GM21360 (cell line): Measurements from ENCODE around the gene SRP14.

Source experiments
- ATAC-seq: cut with Tn5 transposase; IDR thresholded peaks from one replicate; pipeline ENCODE4 v1.9.1; 2021; ENCODE audit warnings: mild to moderate bottlenecking, moderate library complexity; ENCODE audit not compliant: unreplicated experiment

Gene SRP14

GRCh38 chr15:40069178-40070165 lies 30.5 kb upstream of the SRP14 start:
- peak; percentile 33 for ATAC-seq

GRCh38 chr15:40067921-40068624 lies 29.1 kb upstream of the SRP14 start:
- ATAC-seq: no peak

DNA sequence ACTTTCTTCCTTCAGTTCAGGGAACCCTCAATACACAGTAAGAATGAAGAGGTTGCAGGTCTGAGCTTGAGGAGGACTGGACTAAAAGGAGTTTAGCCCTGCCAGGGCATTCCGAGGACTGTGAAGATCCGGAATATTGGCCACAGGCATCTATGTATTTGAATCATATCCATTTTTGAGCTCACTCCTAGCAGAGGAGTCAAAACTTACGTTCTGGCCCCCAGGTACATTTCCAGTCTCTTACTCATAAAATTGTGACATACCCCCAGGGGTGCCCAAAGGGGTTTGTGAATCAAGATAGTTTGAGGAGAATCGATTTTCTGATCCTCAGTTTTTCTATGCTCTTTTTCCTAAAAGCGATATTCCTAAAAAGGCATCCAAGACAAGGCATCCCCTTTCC lies 27.6 kb upstream of the SRP14 start:
- no peak for ATAC-seq

DNA sequence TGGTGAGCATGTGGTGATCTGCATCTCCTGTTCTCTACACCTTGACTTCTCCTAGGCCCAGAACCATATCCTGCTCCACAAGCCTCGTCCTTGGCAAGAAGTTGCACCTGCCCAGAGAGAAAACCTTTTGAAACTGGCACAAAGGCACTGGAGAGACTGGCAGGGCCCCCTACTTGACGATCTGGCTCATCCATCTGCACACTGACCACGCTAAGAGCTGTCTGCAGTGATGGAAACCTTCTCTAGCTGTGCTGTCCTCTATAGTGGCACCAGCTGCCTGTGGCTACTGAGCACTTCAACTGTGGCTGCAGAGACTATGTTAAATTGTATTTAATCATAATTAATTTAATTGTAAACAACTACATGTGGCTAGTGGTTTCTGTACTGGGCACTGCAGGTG lies 26.2 kb upstream of the SRP14 start:
- ATAC-seq: no peak

- ATAC-seq: peak; percentile 42
Measured at GRCh38 chr15:40064231-40064894, 25.4 kb upstream of the SRP14 start.

GRCh38 chr15:40063563-40064011 lies 24.6 kb upstream of the SRP14 start:
- no peak for ATAC-seq

- no peak for ATAC-seq
Measured at GRCh38 chr15:40062816-40063562, 24.0 kb upstream of the SRP14 start.

- ATAC-seq: peak; percentile 47
Measured at GRCh38 chr15:40061212-40061901, 22.4 kb upstream of the SRP14 start.

DNA sequence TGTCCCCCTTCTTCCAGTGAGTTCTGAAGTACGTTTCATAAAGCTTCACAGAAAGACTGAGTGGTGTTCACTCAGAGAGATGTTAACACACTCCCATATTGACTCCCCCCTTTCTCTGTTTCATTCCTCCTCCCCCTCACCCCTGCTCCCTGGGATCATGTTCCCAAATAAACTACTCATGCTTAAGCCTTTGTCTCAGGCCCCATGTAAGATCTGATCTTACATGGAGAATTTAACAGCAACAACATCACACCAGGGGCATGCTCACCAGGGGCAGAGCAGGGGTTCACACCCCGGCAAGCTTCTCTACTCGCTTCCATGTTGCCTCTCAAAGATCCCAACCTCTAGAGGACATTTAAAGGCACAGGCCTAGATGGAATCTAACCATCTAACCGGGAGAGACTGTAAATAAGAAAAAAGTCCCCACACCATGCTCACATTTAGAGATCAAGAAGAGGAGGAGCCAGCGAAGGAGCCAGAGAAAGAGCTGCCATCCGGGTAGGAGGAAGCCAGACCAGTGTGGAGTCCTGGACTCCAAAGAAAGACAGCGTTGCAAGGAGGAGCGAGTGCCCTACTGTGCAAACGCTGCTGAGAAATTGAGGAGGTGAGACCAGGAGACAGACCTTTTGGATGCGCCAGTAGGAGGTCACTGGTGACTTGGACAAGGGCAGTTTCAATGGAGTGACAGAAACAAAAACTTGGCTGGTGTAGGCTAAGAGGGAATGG lies 21.4 kb upstream of the SRP14 start:
- ATAC-seq: no peak

DNA sequence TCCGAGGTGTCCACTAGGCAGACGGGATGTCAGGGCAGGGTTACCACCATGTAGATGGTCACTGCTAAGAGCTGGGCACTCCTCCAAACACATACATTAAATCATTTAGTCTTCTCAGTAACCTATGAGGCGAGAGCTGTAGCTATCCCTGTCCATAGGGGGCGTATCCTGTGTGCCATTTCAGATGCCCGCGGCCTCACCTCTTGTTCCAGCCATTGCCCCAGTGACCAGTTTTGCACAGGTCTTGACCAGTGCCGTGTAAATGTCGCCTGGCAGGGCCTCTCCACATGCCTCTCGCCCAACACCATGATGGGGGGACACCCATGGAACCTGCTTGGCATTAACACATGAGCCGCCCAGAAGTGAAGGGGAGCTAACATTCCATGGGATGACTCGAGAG lies 20.8 kb upstream of the SRP14 start:
- no peak for ATAC-seq

DNA sequence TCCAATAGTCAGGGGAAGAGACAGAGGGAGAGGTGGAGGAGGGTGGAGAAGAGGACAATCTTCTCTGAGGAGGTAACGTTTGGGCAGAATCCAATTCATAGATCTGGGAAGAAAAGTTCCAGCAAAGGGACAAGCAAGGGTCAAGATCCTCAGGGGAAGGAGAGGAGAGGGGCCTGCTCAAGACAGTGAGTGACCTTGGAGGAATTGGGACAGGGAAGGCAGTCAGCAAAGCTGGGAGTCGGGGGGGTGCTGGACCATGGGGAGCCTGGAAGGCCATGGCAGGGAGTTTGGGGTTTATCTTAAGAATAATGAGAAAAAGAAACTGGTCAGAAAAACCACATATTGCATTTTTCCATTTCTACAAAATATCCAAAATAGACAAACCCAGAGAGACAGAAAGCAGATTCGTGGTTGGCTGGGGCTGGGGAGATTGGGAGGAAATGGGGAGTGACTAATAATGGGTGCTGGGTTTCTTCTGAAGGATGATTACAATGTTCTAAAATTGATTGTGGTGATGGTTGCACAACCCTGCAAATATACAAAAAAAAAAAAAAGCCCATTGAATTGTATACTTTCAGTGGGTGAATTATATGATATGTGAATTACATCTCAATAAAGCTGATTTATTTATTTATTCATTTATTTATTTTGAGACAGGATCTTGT lies 19.6 kb upstream of the SRP14 start:
- ATAC-seq: no peak

DNA sequence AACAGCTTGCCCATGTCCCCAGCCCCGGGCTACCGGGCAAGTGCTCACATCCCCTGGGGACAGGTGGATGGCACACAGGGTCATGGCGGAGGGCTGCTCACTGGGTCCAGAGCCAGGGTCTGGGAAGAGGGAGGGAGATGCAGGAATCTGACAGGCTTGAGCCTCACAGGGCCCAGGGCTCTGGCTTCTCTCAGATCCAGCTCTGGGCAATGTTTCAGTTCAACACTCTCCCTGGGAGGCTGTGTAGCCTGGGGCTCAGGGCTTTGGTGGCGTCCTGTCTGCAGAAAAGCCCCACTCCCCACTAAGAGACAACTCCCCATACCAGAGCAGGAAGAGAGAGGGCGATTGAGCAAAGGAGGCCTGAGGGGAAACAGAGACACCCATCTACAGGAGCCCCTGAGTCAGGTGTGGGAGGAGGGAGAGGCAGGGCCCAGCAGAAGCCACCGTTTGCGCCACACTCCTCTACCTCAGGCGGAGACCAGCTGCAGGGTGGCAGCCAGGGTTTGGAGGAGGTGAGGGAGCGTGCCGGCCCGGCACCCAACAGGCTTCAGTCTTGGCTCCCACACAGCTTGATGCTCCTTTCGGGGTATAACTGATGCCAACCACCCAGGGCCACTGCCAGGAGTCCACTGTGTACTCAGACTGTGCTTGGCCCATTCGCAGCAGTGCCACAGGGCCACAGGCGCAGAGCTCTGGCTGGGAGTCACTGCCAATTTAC lies 16.8 kb upstream of the SRP14 start:
- no peak for ATAC-seq

DNA sequence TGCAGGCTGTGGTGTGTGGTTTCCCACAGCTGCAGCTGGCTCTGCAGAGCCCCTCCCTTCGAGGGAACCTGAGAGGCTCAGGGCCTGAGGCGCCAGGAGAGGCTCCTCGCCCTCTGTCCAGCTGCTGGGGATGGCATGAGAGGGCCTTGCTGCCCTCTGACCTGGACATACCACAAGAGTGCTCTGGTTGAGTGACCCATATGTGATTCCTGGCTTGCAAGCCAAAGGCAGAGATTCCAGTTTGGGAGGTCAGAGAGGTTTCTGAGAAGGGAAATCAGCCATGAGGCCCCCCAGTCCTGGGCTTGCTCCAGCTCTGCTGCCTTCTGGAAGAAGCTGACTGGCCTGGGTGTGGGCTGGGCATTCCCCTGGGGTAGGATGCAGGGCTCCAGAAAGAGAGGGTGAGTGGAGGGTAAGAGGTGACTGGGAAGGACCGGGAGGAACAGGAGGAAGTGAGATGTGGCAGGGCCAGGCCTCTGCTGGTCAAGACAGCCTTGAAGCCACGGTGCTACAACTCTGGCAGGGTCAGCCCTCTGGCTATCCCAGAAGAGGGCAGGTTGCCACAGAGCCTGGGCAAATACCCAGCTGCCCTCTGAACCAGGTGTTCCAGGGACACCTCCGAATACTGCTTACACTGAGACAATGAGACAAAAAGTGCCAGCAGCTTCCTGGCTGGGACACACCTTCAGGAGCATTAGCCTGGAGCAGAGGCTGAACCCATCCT lies 16.0 kb upstream of the SRP14 start:
- no peak for ATAC-seq

DNA sequence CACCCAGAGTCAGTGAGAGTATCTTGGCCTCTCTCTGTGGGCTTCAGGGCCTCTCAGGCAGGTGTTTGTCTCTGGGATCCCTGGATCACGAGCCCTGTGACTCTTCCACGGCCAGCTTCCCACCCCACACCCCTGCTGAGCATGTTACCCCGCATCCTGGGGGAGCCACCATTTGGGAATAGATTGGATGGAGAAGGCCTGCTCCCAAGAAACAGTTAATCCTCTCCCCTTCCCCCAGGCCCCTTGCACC lies 15.5 kb upstream of the SRP14 start:
- ATAC-seq: no peak

GRCh38 chr15:40053831-40054604 lies 15.0 kb upstream of the SRP14 start:
- no peak for ATAC-seq

DNA sequence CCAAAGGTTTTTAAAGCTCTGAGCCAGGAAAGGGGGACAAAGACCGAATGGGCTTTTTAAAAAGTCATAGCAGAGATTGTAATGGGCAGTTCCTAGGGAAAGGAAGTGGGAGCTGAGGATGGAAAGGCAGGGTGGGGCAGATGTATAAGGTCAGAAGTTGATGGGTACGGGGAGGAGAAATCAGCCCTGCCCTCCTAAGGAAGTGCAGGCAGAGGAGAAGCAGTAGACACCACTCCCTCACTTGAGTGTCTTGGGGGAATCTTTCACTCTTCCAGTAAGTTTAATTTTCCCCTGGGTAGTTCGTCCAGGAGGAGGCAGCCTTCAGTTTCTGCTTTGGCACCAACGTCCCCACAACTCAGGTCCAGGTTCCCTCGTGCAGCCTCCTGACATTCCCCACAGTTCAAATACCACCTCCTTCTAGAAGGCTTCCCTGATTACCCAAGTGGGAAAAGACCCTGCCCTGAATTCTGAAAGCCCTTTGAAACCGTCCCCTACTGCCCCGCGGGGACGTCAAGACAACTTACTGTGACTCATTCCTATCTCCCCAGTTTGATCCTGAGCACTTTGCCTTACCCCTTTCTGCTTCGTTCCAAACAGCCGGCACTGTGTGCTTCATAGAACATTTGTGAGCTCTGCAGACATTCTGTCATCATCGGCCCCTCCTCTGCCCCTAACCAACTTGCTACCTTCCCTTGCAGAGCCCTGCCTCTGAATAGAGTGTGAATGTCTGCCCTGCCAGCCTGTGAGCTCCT lies 14.3 kb upstream of the SRP14 start:
- ATAC-seq: no peak

DNA sequence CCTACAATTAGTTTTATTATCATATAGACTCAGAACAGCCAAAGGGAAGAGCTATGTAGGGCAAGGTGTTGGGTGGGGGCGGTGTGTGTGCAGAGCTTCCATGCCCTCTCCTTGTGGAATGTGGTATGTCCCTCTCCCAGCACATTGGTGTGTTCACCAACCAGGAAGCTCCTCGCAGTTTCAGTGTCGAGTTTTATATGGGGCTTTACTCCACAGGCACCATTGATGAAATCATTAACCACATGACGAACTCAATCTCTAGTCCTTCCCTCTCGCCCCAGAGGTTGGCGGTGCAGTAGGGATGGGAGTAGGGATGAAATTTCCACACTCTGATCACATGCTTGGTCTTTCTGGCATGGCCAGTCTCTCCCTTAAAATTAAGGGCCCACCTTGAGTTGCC lies 13.6 kb upstream of the SRP14 start:
- ATAC-seq: no peak
